Panc1 (cell line): ENCODE data around the gene LTB4R2. TPM values are rescaled to one million over a fixed set of nuclear protein-coding genes. Genes with fewer than 3 reads are reported as not detected.

Source experiments
- ATAC-seq: fragments of 200-7000 bp; cut with Tn5 transposase; 2 replicates; pipeline ENCODE4 v1.9.1; 2020; ENCODE audit warnings: mild to moderate bottlenecking, moderate library complexity
- BruUV-seq: library from RNA; stranded (reverse); fragments of 400-500 nt; replicated peaks from 2 replicates; lab custom pipeline; 2021; lab: Mats Ljungman, UMichigan
- CTCF ChIA-PET: fragments of 300-600 bp; sonication (Branson Sonifier 250); formaldehyde crosslinking; loops from one replicate; lab custom pipeline; 2022; ENCODE audit warnings: antibody characterized with exemption; lab: Charles Lee
- POLR2A ChIA-PET: fragments of 300-600 bp; sonication (Branson Sonifier 250); formaldehyde crosslinking; loops from one replicate; lab custom pipeline; 2022; ENCODE audit warnings: antibody characterized with exemption; lab: Charles Lee
- DNase-seq: peaks from one replicate; pipeline ENCODE4 v3.0.0-alpha.2; 2010; ENCODE audit warnings: low read depth, low spot score
- H3K27ac ChIP-seq: 2 replicates; pipeline ENCODE4 v1.5.1; 2011; ENCODE audit warnings: mild to moderate bottlenecking, low read length, inconsistent platforms
- H3K27me3 ChIP-seq: fragments of 200-500 bp; sonication (Bioruptor generic); 2 replicates; pipeline ENCODE4 v1.6.0; 2014; ENCODE audit warnings: low read length, inconsistent platforms; ENCODE audit not compliant: control insufficient read depth, insufficient read depth
- H3K36me3 ChIP-seq: fragments of 200-500 bp; sonication (Bioruptor generic); 2 replicates; pipeline ENCODE4 v1.5.1; 2014; ENCODE audit warnings: inconsistent platforms, mild to moderate bottlenecking, low read length, moderate library complexity; ENCODE audit not compliant: control insufficient read depth, insufficient read depth
- H3K4me1 ChIP-seq: 2 replicates; pipeline ENCODE4 v1.5.1; 2011; ENCODE audit warnings: inconsistent platforms, mild to moderate bottlenecking, low read length, moderate library complexity; ENCODE audit not compliant: control insufficient read depth, insufficient read depth
- H3K4me3 ChIP-seq, 2 experiments: 2 replicates each; pipeline ENCODE4 v1.5.1; 2011 to 2012; ENCODE audit warnings: low read depth in 2 of 2, low read length in 2 of 2, mild to moderate bottlenecking in 2 of 2, inconsistent platforms in 1 of 2, moderate library complexity in 1 of 2
- H3K9me3 ChIP-seq: fragments of 200-500 bp; sonication (Bioruptor generic); 2 replicates; pipeline ENCODE4 v1.5.1; 2014; ENCODE audit warnings: low read depth, mild to moderate bottlenecking, inconsistent platforms, low read length, moderate library complexity; ENCODE audit not compliant: control insufficient read depth, insufficient read depth
- POLR2AphosphoS5 ChIP-seq: IDR thresholded peaks from 2 replicates; pipeline ENCODE4 v1.6.1; 2012; ENCODE audit warnings: mild to moderate bottlenecking, low read depth, low read length, moderate library complexity
- REST ChIP-seq, 2 experiments: IDR thresholded peaks; 2 replicates each; pipeline ENCODE4 v1.6.1; 2011 to 2012; ENCODE audit warnings: low read depth in 2 of 2, control low read depth in 1 of 2, low read length in 1 of 2, mild to moderate bottlenecking in 1 of 2, moderate library complexity in 1 of 2; ENCODE audit not compliant: insufficient read depth in 1 of 2
- SIN3A ChIP-seq: IDR thresholded peaks from 2 replicates; pipeline ENCODE4 v1.6.1; 2012; ENCODE audit warnings: low read depth, mild to moderate bottlenecking, low read length, moderate library complexity, borderline replicate concordance; ENCODE audit not compliant: insufficient read depth
- TCF7L2 ChIP-seq: IDR thresholded peaks from 2 replicates; pipeline ENCODE4 v1.6.1; 2011; ENCODE audit warnings: mild to moderate bottlenecking, low read depth, low read length, inconsistent platforms
- in situ Hi-C: cut with HindIII; loops from 2 replicates; pipeline ENCODE4 v1.10.0; 2016; ENCODE audit warnings: low sequenced_read_pairs, low pct_unique_long_range_greater_than_20kb
- intact Hi-C: fragments of 100-400 bp; cut with micrococcal nuclease; formaldehyde crosslinking; loops from one replicate; pipeline ENCODE4 v1.10.0; 2022; ENCODE audit not compliant: unreplicated experiment
- total RNA-seq: library from RNA; stranded (reverse); gene quantifications from one replicate; pipeline ENCODE4 v1.2.1, GENCODE V29; 2021; ENCODE audit not compliant: unreplicated experiment
- TF ChIP-seq, protein P1 (sequence below): fragments of 450-650 bp; IDR thresholded peaks from 2 replicates; pipeline ENCODE4 v1.5.1; 2017; ENCODE audit warnings: mild to moderate bottlenecking

LTB4R2 gene
- total RNA-seq, 1 experiment from 2014 or later, result 6.9 TPM

- no peak for TF ChIP-seq POLR2AphosphoS5
- TF ChIP-seq TCF7L2, result no peak
- TF ChIP-seq, protein P1, sequence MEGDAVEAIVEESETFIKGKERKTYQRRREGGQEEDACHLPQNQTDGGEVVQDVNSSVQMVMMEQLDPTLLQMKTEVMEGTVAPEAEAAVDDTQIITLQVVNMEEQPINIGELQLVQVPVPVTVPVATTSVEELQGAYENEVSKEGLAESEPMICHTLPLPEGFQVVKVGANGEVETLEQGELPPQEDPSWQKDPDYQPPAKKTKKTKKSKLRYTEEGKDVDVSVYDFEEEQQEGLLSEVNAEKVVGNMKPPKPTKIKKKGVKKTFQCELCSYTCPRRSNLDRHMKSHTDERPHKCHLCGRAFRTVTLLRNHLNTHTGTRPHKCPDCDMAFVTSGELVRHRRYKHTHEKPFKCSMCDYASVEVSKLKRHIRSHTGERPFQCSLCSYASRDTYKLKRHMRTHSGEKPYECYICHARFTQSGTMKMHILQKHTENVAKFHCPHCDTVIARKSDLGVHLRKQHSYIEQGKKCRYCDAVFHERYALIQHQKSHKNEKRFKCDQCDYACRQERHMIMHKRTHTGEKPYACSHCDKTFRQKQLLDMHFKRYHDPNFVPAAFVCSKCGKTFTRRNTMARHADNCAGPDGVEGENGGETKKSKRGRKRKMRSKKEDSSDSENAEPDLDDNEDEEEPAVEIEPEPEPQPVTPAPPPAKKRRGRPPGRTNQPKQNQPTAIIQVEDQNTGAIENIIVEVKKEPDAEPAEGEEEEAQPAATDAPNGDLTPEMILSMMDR, result no peak
- TF ChIP-seq REST (IDR thresholded peaks at IDR 0.05; ENCODE audit: insufficient read depth in 1 of 2, low read depth in 2 of 2, low read length in 1 of 2), result no peak
- no peak for TF ChIP-seq SIN3A
- no peak overlapping the region for H3K4me3 ChIP-seq
- ATAC-seq, result no peak
- CTCF ChIA-PET, result interaction anchor here (0.5 kb wide), 1 partner anchor 11 kb away, joined by 4 read pairs; no protein-coding TSS in a partner anchor
- no peaks in the 10 kb centered on the region for H3K36me3 ChIP-seq
- in situ Hi-C loops, result no loop called here
- H3K27ac ChIP-seq, result no peak overlapping the region
- H3K4me1 ChIP-seq, result no peaks in the 10 kb centered on the region
- no TSS peak for BruUV-seq
- intact Hi-C loops, result no loop called here
- H3K9me3 ChIP-seq, result no peaks in the 10 kb centered on the region
- no peaks in the 10 kb centered on the region for H3K27me3 ChIP-seq
- POLR2A ChIA-PET, result no interaction called here
- DNase-seq, result no peak
Observed at GRCh38 chr14:24321212-24321975, 11.5 kb downstream of the LTB4R2 start.

- Histone ChIP-seq H3K4me1 (no peaks in the 10 kb centered on the region), H3K9me3 (no peaks in the 10 kb centered on the region), H3K36me3 (no peaks in the 10 kb centered on the region), H3K4me3 (no peak overlapping the region), H3K27me3 (no peaks in the 10 kb centered on the region), H3K27ac (no peak overlapping the region)
- DNase-seq, result no peak
- no TSS peak for BruUV-seq
- intact Hi-C loops (no loop called here), in situ Hi-C loops (no loop called here)
- ATAC-seq, result no peak
- POLR2A ChIA-PET, result no interaction called here
- CTCF ChIA-PET, result interaction anchor here (0.5 to 0.8 kb wide), 3 partner anchors 11 to 887 kb away, joined by 3 to 5 read pairs (median 3); partner anchors contain the start of gene MYH7
- TF ChIP-seq POLR2AphosphoS5 (no peak), SIN3A (no peak), TCF7L2 (no peak), REST (IDR thresholded peaks at IDR 0.05; ENCODE audit: insufficient read depth in 1 of 2, low read depth in 2 of 2, low read length in 1 of 2) (no peak)
- TF ChIP-seq, protein P1, result no peak
Observed at GRCh38 chr14:24322672-24323071, 12.7 kb downstream of the LTB4R2 start.
